GM19463 (cell line): ENCODE data around the gene ZNF674.

Source experiments
- ATAC-seq: cut with Tn5 transposase; IDR thresholded peaks from one replicate; pipeline ENCODE4 v1.9.1; 2021; ENCODE audit warnings: mild to moderate bottlenecking, moderate library complexity; ENCODE audit not compliant: unreplicated experiment

ZNF674 gene

DNA sequence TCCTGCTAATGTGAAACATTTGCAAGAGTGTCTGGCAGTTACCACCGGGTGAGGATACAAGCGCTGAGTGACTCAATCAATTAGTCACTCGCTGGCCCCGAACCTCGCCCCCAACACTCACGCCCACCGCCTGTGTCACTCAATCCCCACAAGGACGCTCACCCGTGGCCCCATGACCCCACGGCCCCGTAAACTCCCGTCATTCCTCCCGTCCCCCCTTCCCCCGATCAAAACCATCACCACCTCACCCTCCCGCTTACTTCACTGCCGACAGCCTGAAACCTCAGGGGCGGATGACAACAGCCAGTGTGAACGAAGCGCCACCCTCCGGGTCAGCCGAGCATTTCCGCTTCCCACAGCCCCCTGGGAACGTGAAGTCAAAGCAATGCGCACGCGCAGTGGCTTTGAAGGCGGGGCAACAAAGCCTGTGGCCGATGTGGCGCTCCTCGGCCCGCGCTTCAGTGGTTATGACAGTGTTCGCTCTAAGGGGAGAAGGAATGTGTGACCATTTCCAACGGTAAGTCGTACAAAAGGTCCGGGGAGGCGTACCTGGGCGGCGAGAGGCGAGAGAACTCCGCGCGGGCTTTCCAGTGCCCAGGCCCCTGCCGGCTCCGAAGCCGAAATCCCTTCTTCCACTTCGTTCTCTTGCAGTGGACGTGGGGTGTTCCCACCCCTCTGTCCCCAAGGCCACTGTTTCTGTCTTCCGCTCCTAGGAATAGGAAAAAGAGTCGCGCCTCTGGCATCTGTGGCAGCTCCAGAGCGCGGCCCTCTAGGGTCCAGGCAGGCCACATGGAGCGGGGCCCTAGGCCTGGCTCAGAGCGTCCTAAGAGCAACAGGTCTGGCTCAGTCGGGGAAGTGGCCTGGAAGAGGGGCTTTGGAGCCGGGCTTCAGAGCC, at the start of gene ZNF674:
ZNF674 (minus strand) TSS at position 311 of the 895 bp plus-strand sequence. CDS start 3,334 bp downstream, outside the sequence.
- ATAC-seq, result peak; percentile 81

DNA sequence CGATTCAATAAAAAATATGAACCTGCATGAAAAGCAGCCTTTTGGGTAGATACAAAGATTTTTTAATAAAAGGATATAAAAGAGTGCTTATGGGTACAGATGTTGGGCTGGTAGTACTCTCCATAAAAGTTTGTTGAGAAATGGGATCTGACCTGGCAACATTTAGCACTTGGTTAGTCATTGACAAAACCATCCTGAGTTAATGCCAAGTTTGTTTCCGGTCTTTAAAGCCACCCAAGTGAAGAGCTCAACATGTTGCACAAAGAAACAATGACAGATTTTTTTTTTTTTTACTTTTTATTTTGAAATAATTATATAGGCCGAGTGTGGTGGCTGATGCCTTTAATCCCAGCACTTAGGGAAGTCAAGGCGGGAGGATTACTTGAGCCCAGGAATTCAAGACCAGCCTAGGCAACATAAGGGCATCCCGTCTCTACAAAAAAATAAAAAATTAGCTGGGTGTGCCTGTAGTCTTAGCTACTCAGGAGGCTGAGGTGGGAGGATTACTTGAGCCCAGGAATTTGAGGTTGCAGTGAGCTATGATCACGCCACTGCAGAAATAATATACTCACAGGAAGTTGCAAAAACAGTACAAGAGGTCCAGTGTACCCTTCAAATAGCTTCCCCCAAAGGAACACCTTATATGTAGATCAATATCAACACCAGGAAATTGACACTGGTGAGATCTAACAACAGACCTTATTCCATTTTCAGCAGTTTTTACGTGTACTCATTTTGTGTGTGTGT, 44.9 kb upstream of the ZNF674 start:
- ATAC-seq, result no peak

DNA sequence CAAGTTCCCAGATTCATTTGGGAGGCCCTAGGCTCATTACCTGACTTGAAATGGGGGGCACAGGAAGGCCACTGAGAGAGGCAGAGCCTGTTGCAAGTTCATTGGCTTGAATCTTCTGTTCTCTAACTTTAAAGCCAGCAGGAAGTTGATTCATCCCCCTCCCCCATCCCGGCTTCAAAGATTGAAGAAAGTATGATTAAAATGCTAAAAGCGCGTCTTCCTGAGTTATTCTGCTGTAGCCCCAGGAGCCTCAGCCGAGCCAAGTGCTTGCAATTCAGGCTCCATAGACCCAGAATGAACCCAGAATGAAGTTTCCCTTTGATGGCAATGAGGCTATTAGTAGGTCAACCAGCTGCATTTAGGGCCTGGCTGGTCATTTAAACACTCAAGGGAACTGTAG, 43.0 kb upstream of the ZNF674 start:
- ATAC-seq, result no peak

DNA sequence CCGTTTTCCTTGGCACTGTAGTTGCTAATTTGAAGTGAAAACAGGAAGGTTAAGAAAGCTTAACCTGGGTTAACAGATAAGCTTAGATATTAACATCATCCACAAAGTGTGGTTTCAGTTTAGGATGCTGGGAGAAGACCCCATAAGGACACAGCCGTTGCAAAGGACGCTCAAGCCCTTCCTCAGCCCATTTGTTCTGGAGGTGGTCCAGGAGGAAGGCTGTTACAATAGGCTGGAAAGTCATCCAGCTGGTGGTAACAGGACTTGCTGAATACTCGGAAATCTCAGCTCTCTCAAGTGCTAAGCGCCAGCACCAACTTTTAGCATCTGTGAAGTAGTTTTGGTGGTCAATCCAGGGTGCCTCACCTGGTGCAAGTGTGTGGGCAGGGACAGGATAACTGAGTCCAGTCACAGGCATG, 42.5 kb upstream of the ZNF674 start:
- no peak for ATAC-seq

DNA sequence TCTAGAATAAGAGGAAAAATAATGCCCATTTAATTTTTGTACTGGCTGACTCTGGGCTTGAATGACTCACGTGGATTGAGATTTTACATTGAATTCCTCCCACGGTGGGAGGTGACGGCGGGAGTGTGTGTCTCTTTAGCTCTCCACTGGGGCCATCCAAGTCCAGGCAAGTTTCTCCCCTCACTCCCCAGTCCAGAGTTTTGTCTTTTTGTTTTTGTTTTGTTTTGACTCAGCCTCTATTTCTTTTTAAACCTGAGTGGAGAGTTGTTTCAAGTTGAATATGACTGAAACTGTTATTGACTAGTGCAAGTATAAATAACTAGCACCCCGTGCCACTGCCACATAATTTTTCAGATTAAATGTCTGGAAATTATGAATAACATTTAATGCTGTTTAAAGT, 41.9 kb upstream of the ZNF674 start:
- ATAC-seq, result peak; percentile 81

DNA sequence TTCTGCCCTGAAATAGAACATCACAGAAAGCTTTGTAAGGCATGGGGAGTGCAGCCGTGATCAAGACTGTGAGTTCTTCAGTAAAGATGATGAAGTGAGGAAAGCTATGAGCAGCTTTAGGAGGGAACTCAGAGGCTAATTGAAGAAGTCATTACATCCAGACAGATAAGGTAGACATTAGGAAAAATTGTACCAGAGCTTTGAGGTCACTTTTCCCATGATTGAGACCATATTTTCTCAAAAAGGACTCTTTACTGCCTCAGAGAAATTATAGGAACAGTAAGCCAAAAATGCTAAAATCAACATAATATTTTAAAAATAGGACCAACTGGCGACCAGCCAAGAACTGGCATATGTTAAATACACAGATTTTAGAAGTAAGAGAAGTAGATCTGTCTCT, 39.5 kb upstream of the ZNF674 start:
- no peak for ATAC-seq

DNA sequence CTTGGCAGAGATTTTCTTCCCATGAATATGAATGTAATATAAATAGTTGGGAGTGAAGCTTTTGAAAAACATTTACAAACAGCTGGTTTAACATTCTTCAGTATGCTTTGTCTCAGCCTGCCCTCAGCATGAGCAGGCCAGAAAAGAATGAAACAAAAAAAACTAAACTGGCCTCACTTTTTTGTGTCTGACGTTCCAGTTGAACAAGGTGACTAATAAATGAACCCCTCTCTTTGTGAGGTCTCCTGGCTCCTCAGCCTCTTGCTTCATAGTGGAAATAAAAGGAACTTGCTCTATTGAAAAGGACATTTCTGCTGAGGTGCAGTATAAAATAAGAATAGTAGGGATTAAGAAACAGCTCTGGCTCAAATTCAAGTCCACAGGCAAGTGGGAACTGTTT, 37.7 kb upstream of the ZNF674 start:
- ATAC-seq, result no peak

DNA sequence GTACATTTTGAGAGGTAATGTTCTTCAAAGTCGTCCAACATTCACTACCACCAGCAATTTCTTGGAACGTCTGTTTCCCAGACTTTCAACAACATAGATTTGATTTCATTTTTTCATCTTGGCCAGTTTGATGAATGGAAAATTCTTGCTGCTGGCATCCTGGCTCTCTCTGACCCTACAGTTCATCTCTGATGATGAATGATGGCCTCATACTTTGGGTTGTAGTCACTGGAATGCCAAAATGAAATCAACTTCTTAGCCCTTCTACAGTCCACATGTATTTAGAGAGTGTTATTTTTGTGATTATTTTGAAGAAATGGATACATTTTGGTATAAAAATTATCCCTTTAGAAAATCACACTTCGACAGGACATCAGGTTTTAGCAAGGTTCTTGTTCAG, 37.1 kb upstream of the ZNF674 start:
- no peak for ATAC-seq

DNA sequence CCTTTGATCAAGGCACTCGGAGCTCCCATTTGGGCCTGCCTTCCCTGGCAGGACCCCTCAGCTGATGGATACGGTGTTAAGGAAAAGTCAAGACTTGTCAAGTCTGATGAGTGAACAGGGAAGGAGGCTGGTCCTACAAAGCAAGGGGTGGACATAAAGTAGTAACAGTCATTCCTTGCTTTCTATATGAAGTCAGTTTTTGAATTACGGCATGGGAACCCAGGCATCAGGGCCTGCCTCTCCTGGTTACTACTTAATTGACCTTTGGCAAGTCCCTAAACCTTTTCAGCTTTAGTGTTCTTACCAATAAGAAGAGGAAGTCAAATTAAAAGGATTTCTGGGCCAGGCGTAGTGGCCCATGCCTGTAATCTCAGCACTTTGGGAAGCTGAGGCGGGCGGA, 35.4 kb upstream of the ZNF674 start:
- no peak for ATAC-seq

DNA sequence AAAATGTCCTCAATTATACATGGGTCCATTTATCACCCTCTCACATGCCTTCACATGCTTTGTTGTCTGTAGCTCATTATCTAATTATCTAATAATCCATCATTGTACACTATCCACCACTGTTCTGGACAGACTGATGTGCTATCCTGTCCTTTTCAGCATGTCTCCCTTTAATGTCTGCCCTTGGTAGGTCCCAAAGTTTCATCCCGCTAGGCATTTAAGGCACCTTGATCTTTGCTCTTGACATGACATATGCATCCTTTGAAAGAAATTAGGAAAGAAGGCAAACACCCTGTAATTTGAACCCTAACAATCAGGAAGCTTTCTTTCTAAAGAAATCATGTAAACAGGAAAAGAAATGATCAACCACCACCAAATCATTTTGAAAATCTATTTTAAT, 34.0 kb upstream of the ZNF674 start:
- no peak for ATAC-seq

DNA sequence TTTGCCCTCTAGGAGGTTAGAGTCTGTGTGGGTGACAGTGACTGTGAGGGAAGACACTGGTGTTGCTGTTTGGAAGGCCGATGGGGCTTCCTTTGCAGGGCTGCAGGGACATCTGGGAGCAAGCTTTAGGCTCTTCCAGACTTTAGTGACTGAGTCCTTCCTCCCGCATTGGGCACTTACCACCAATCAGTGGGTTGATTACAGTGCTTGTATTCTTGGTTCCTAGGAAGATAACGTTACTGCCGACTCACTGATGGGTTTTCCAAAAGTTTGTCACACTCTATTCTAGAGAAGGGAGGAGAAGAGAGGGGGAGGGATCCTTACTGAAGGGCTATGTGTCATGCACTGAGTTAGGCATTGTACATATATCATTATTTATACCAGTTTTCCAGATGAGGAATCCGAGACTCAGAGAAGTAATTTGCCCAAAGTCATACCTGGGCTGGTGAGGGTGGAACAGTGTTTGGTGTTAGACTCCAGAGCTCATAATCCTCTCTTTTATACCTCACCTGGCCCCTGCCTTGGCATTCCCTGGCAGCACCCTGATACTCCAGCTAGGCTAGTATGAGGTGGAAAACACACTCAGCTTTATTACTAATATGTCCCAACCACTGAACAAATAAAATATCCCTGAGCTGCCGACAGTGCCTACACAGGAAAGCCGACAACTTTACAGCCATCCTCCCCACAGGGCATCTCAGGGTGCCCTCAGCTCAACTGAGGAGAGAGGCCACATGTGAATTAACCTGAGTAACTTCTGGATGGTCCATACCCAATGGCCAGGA, 32.2 kb upstream of the ZNF674 start:
- no peak for ATAC-seq

DNA sequence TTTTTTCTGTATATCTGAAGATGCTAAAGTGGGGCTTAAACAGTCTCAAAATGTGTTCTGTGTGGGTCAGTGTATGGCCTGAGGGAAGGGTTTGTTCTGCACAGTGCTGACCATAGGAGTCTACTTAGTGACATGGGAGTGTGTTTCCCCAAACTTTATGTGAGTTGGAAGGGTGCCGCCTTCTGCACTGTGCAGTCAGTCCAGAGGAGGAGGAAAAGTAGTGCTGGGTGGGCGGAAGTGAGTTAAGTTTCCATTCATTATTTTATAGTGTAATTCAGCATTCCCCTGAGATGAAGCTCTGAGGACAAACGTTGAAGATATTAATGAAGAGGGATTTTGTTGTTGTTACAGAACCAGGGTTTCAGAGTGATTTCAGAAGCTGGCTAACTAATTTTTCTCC, 31.2 kb upstream of the ZNF674 start:
- no peak for ATAC-seq

DNA sequence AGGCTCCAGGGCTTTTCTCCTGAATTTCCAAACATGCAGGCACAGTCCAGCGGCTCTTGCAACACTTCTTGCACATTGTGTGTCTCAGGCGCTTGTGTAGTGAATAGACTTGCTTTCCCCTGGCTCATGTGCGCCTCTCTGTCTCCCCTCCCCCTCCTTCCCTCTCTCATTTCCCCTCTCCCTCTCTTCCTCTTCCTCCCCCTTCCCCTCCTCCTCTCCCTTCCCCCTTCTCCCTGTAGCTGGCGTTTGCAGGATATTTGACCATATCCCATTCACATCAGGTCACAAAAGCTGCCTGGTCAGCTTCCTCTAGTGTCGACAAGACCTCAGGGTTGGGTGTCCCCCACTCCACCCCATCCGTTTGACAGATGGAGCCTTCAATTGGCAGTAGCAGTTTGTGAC, 30.8 kb upstream of the ZNF674 start:
- ATAC-seq, result no peak

DNA sequence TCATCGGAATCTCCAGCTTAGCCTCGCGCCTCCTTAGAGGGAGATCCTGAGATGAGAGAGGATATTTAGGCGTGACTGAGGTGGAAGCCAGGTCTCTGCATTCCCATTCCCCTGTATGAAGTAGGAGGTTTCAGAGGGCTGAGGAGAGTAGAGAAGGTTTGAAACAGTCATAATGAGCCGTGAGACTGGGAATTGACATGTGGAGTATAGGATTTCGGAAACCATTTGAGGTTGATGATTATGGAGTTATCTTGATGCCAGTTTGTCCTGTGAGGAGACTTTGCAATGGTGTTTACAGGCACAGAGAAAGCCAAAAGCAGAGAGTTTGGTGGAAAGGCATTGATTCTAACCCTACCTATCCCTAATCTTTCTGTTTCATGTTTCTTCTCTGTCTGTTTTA, 30.4 kb upstream of the ZNF674 start:
- ATAC-seq, result no peak

DNA sequence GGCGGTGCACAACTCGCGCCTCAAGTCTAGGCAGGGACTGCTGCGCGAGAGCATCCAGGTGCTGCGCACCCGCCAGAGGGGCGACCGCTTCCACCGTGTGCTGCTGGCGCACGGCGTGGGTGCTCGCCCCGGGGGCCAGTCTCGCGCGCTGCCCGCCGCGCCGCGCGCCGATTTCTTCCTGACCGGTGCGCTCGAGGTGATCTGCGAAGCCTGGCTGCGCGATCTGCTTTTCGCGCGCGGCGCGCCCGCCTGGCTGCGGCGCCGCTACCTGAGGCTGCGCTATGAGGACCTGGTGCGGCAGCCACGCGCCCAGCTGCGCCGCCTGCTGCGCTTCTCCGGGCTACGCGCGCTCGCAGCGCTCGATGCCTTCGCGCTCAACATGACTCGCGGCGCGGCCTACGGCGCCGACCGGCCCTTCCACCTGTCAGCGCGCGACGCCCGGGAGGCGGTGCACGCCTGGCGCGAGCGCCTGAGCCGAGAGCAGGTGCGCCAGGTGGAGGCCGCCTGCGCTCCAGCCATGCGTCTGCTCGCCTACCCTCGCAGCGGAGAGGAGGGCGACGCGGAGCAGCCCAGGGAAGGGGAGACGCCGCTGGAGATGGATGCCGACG, 29.7 kb upstream of the ZNF674 start:
- ATAC-seq, result peak; percentile 2

DNA sequence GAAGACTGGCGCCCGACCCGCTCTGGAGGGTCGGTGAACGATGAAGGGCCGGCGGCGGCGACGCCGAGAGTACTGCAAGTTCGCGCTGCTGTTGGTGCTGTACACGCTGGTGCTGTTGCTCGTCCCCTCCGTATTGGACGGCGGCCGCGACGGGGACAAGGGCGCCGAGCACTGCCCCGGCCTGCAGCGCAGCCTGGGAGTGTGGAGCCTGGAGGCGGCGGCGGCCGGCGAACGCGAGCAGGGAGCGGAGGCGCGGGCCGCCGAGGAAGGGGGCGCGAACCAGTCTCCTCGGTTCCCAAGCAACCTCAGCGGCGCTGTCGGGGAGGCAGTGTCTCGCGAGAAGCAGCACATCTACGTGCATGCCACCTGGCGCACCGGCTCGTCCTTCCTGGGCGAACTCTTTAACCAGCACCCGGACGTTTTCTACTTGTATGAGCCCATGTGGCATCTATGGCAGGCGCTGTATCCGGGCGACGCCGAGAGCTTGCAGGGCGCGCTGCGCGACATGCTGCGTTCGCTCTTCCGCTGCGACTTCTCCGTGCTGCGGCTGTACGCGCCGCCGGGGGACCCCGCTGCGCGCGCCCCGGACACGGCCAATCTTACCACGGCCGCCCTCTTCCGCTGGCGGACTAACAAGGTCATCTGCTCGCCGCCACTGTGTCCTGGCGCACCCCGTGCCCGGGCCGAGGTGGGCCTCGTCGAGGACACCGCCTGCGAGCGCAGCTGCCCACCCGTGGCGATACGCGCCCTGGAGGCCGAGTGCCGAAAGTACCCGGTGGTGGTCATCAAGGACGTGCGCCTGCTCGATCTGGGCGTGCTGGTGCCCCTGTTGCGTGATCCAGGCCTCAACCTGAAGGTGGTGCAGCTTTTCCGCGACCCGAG, 28.9 kb upstream of the ZNF674 start:
- peak; percentile 26 for ATAC-seq

DNA sequence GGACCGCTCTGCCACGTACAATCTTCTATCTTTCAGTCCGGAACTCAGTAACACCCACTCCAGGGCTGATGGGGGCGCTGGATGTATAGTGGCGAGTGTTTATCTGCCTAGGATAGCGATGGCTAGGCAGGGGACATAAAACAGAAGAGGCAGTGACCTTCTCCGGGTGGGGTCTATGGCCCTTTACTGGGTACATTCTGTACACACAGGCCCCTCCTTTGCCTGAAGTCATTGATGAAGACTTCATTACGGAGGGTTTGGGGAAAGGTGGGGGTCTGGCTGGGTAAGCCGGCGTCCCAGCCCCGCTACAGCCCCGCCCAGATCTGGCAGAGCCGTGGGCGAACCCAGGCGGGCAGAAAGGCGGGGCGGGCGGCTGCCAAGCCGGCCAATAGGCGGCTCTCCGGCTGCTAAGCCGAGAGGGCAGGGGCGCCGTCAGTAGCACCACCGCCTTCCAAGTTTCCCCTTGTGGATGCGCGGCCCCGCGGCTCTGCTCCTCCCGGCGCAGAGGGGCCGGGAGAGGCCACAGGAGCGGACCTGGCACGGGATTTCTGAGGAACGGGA, 28.2 kb upstream of the ZNF674 start, which contains the start of gene CHST7:
CHST7 (plus strand) TSS at position 435 of the 561 bp plus-strand sequence. CDS start 167 bp downstream, outside the sequence.
- ATAC-seq, result peak; percentile 45

DNA sequence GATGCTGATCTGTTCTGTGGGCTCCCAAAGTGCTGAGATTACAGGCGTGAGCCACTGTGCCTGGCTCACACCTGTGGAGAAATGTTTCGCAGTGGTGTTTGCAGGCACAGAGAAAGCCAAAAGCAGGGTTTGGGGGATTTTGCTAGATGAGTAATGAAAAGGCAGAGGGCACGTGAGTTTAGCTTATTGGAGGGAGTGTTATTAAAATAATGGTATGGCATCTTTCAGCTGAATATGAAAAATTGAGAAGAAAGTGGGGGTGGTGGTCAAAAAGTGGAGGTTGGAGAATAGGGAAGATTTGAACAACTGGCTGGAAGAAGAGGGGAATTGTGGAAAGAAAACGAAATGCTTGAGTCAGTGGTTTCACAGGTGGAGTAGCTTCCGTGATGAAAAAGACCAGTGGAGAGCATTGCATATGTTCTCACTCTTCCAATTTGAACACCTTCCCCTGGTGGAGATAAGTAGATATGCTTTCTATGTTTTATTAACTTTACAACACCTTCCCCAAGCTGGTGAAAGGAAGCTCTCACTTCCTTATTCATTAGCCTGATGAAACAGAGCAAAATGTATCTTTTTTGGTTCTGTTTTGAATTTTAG, 27.2 kb upstream of the ZNF674 start:
- peak; percentile 31 for ATAC-seq
